Left renal pelvis (tissue), 4 donors: ENCODE data around the gene RPL22. TPM values are rescaled to one million over a fixed set of nuclear protein-coding genes. Genes with fewer than 3 reads are reported as not detected.

ENCODE experiments used
- DNase-seq, 4 donors: peaks; one replicate each; pipeline ENCODE4 v3.0.0-alpha.2; 2013; ENCODE audit warnings: low read depth in 4 of 4, low spot score in 3 of 4
- polyA plus RNA-seq, 4 donors: library from polyadenylated mRNA; unstranded; fragments of 120-200 nt; gene quantifications; one replicate each; pipeline ENCODE4 v1.2.1, GENCODE V29; 2013; ENCODE audit not compliant: insufficient read length in 4 of 4

The RPL22 gene
- polyA plus RNA-seq, 4 donors = 523 to 790 (median 627) TPM

DNA sequence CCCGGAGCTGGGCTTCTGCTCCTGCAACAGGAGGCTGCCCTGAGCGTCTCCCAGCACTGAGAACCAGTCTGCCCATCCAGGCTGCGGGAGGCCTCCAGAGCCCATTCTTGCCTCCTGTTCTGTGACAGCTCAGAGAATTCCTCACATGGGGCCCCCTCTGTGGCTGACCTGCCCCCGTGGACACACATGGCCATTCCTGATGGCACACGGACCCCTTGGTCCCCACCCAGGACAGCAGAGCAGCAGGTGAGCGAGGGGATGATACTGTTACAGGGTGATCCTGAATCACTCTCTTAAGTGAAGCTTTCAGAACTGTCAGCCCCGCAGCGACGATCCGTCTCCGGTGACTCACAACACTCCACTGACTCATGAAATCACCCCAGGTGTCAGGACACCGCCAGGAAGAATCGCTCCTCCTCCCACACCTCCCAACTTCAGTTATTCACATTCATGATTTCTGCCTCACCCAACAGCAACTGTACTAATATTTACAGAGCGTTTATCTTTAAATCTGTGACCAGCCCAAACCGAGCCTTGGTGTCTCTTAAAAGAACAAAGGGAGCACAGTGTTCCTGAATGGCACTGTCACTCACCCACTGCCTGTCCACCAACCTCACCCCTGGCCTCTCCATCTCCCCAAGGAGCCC is 41.7 kb downstream of the RPL22 start:
- DNase-seq = no peak

DNA sequence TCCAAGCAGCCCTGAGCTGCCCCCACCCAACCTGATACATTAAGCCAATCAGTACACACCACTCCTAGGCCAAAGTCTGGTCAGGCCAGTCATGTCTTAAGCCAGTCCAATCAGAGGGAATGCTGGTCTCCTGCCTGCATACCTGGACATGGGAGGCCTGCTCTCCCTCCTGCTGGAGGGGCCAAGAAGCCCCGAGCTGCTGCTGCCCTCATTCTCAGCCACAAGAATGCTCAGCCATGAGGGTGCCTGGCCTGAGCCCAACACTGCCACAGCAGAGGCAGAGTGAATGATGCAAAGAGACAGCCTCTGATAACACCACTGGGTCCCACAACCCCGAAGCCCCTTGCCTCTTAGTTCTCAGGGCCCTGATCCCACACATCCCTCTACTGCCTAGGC is 42.3 kb downstream of the RPL22 start:
- no peak for DNase-seq

DNA sequence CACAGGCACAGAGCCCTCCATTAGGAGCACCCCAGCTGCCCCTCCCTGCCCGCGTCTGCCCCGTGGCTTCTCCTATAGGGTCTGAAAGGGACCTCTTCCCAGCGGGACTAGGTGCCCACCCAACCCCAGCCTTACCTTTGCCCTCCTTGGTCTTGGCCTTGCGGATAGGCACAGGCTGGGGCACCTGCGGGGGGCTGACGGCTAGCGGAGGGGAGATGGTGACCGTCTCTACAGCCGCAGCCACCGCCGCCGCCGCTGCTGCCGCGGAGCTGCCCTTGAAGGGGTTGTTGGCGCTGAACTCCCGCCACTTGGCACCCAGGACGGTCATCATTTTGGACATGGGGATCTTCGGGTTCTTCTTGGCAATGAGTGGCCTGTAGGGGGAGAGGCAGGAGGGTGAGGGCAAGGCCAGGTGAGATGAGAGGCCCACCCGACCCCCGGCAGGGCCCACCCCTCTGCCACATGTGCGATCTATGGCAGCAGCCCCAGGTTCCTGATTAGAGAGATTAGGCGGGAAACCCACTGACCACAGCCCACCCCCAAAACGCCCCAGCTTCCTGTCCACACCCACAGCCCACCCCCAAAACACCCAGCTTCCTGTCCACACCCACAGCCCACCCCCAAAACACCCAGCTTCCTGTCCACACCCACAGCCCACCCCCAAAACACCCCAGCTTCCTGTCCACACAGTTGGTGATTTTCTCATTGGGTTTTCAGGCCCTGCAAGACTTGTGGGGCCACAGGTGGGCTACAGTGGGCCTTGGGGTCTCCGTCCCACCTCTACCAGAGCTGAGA is 44.7 kb downstream of the RPL22 start:
- DNase-seq = no peak

DNA sequence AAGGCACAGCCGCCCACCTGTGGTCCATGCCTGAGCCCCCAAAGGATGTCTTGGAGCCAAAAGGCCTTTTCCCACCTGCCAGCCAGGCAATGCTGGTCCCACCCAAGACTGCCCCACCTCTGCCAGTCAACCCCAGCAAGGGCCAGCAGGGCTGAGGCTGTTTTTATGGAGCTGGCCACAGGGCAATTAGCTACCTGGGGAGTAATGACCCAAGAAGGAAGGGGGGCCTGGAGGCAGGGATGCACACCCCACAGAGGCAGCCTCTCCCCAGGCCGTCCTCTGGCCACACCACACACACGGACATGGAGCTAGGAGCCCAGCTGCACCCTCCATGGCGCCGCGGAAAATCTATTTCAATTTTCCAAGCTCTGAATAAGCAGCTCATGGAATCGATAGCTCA is 46.5 kb downstream of the RPL22 start:
- DNase-seq = no peak

DNA sequence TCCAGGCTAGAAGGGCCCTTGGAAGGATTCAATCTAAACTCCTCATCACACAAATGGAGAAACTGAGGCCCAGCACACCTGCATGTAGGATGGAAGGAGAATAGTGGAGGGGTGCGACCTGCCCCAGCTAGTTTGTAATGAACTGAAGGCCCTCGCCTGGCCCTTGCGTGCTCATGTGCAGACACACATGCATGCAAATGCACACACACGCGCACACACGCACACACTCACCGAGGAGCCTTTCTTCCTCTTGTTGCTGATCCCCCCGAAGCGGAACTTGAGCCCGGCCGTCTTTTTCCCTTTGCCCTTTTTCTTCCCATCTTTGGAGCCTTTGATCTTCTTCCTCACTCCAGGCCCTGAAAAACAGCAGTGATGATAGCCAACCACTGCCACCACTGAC is 47.2 kb downstream of the RPL22 start:
- DNase-seq = no peak

DNA sequence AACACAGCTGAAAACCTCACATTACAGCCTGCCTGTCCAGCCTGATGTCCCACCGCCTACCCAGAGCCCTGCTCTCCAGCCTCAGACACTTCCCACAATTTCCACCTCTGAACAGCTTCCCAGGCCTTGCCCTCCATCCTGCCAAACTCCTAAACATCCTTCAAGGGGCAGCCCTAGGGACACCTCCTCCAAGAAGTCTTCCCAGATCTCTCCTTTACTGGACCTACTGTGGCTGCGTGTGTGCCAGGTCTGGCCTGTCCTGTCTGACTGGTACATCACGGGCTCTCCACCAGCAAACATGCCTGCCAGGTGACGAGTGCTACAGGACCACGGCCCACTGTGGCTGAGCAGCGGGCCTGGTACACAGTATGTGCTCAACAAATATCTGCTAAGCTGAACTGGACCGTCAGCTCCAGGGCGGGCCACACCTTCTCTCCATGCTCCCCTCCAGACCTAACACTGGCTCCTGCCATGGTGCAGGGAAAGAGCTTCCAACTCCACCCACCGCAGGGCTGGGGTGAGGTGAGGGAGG is 48.0 kb downstream of the RPL22 start:
- DNase-seq = no peak

DNA sequence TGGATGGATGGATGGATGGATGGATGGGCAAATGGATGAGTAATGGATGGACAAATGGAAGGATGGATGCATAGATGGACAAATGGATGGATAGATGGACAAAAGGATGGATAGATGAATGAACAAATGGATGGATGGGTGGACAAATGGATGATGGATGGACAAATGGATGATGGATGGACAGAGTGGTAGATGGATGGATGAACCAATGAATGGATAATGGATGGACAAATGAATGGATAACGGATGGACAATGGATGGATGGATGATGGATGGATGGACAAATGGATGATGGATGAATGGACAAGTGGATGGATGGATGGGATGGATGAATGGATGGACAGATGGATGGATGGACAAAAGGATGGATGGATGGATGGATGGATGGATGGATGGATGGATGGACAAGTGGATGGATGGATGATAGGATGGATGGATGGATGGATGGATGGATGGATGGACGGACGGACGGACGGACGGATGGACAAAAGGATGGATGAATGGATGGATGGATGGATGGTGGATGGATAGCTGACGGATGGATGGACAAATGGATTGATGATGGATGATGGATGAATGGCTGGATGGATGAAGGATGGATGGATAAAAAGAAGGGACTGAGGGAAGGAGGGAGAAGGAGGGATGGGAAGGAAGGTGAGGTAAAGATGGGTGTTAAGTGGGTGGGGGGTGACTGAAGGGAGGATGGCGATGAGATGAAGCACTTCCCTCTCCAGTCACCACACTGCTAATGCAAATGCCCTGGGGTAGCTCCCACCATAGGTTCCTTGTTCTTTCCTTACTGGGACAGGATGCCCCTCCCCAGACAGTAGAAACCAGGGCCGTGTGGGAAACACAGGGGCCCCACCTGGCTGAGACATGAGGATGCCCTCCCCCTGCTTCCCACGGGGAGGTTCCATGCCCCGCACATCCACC is 49.1 kb downstream of the RPL22 start:
- no peak for DNase-seq

DNA sequence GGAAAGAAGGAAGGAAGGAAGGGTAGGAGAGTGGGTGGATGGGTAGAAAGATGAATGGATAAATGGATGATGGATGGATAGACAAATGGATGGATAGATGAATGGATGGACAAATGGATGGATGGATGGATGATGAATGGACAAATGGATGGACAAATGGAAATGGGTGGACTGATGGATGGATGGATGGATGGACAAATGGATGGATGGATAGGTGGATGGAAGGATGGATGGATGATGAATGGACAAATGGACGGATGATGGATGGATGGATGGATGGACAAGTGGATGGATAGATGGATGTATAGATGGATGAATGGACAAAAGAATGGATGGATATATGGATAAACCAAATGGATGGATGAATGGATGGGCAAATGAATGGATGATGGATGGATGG is 49.8 kb downstream of the RPL22 start:
- DNase-seq = no peak

DNA sequence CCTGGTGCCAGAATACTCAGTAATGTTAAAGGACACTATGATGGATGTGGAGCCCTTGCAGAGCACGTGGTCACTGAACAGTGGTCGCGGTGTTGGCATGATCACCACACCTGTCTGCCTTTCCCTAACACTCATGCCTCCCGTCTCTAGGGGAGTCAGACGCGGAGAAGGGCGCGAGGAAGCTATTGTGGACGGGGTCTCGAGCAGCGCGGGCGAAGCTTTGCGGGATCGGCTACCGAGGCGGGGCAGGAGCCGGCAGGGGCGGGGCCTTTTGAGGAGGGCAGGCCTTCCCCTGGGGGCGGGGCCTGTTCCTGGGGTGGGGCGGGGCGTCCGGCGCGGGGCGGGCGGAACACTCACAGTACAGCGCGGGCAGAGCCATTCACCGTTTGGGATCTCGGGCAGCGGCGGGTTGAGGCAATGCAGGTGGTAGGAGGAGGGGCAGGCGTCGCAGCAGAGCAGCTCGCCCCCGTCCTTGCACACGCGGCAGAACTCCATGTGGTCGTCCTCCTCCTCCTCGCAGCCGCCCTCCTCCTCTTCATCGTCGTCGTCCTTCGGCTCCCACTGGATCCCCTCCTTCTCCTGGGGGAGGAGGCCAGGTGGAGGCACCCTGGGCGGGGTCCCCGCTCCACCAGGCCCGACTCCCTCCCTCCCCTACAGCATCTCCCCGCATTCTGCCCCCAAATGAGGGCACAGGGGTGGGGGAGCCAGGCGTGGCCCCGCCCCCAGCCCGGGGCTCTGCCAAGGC is 50.7 kb downstream of the RPL22 start:
- peak in 1 of 4 donors; percentile 18 for DNase-seq

DNA sequence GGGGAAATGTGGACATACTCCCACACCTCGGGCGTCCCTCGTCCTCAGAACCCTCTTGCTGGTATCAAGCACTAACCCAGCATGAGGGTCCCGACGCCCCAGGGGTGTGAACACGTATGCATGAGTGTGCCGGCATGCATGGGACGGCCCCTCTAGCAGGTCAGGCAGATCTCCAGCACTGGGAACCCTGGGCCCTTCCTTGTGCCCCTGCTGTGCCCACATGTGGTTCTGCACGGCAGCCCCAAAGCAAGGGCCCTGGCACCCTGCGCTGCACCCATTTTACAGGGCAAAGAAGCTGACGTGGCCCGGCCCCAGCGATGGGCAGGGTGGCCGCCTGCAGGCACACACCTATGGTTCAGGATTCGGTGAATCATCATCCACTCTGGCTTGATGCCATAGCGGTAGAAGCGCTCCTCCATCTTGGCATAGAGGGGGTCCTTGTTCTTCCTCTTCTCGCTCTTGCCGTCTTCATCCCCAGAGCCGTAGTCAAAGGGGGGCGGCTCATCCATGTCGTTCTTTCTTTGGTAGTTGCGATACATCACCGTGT is 53.5 kb downstream of the RPL22 start:
- no peak for DNase-seq

DNA sequence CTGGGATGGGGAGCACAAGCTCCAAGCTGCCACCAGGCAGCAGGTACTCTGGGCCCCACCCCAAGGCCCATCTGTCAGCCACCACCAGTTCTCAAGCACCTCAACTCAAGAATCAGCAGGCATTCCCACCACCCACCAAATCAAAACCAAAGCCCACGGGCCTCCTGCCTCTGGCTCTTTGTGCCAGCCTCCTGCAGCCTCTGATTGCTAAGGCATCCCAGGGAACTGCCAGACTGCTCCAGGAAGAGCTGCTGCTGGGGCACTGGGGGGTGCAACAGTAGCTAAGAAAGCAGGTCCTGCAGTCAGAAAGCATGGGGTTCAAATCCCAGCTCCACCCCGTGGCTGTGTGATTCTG is 54.0 kb downstream of the RPL22 start:
- DNase-seq = no peak

DNA sequence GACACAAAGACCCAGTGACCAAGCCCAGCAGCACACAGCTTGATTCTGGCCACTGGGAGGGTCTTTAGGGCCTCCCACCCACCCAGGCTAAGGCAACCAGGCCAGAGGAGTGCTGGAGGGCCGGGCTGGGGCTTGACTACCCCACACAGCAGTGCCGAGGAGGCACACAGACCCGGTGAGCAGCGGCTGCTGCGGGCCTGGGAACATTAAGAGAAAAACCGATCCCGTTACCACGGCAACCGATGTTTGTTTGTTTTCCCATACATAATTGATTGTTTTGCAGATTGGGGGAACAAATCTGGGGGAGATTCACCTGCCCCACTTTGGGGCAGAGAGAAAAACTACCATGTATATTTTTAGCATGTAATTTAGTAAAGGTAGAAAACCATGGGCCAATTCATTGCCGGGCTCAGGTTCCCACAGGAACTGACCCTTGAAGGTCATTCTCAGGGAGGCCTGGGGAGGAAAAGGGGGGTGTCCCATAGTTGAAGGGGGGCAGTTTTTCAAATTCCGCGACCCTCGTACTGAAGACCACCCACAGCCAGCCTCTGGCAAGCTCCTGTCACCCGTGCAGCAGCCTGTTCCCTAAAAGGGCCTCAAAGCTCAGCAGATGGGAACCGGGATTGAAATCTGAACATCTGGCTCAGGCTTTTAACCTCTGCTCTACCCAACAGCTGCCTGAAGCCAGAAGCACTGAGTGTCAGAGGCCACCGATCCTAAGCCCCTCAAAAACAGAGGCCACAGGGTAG is 54.6 kb downstream of the RPL22 start:
- DNase-seq = no peak

DNA sequence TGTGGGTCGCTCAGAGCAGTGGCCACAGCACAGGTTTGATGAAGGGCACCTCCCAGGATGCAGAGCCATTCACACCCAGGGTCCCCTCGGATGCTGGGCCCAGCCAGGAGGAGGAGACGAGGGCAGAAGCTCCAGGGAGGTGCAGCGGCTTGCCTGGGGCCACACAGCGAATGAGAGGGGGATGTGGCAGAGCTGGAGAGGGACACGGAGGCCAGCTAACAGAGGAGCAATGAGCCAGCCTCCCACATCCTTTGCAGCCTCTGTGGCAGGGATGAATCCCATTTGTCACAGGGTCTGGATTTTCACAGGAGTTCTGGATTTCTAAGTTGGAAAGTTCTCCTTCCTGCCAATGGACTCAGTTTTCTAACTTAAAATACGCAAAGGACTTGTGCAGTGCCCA is 55.2 kb downstream of the RPL22 start:
- DNase-seq = no peak

DNA sequence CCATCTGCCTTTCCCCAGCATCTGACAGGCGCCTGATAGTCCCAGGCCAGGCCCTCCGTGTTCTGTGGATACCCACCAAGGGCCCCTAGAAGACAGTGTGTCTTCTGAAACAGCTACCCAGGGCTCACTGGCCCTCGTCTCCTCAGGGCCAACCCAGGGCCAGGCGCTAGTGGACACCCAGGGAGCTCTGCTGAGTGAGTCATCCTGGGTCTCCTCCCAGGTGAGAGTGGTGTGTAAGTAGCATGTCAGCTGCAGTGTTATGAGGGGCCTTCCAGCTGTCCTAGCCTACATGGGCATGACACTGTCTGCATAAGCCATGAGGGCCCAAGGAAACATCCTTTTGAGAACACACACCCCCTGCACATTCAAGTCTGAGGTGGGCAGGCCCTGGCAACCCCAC is 56.0 kb downstream of the RPL22 start:
- DNase-seq = no peak

DNA sequence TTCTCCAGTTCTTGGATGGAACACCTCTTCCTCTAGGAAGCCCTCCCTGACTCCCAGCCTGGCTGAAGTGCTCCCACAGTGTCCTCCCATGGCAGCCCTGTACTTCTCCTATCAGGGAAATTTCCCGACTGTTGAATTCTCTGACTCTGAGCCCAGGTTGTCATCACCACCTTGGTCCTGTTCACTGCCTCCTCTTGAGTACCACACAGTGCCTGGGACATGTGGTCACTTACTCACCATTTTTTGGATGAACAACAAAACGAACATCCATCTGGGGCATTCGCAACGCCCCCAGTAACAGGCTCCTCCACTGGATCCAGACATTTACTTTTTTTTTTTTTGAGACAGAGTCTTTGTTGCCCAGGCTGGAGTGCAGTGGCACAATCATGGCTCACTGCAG is 56.7 kb downstream of the RPL22 start:
- DNase-seq = no peak

DNA sequence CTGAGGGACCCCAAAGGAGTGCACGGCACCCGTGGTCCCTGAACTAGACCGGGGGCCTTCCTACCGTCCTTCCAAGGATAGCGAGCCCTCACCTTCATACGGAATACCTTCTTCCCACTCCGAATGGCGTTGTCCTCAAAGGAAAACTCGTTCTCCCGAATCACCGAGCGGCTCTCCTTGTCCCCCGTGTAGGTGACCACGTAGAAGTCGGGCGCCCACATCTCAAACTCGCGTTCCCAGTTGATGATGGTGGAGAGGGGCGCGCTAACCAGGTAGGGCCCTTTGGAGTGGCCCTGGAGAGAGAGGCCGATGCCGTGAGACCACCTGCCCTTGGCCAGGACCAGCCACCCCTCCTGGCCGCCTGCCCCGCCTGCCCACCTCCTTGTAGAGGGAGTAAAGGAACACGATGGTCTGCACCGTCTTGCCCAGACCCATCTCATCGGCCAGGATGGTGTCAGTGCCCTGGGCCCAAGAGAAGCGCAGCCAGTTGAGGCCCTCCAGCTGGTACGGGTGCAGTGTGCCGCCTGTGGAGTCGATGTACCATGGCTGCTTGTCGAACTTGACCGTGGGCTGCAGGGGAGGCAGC is 57.3 kb downstream of the RPL22 start:
- no peak for DNase-seq

DNA sequence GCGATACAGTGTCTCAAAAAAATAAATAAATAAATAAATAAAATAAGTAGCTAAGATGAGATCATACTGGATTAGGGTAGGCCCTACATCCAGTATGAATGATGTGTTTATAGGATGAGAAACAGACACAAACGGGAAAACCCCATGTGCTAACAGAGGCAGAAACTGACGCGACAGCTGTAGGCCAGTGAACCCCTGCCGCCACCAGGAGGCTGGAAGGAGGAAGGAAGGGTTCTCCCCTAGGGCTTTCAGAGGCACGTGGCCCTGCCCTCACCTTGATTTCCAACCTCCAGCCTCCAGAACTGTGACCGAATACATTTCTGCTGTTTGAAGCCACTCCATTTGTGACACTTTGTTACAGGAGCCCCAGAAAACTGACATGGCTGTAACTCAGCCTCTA is 57.8 kb downstream of the RPL22 start:
- no peak for DNase-seq

DNA sequence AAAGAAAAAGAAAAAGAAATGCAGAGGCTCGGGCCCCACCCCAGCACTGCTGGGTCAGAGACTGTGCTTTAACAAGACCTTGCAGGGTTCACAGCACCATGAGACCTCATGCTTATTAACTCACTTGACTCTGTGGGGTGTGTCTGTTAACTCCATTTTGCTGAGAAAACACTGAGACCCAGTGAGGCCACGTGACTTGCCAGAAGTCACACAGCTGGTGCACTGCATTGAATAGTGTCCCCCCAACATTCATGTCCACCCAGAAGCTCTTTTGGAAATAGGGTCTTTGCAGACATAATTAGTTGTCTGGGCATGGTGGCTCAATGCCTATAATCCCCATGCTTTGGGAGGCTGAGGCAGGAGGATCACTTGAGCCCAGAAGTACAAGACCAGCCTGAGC is 59.0 kb downstream of the RPL22 start:
- no peak for DNase-seq

DNA sequence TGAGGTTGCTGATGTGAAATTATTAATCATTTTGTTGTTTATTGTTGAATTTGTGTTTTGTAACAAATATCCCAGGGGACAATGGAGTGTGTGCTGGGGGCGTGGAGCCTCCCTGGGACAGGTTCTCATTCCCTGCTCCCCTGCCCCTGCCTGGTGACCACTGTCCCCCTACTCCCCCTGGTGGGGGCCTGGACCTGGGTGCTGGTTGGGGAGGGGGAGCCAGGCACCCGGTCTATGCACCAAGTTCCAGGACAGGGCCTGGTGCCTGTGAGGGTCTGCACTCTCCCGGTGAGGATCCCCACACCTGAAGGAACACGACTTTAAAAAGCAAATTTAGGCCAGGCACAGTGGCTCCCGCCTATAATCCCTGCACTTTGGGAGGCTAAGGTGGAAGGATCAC is 61.6 kb downstream of the RPL22 start:
- DNase-seq = no peak
